Ramos (cell line): Measurements from ENCODE around the gene TGFBR3L.
"Not testable (repeated sequence)": the region's sequence is repeated elsewhere in the genome, so short reads cannot be mapped to it uniquely, and the experiment has no call there.

Experiments used
- in situ Hi-C: fragments of 300-500 bp; cut with MboI; formaldehyde crosslinking; loops from one replicate; pipeline ENCODE4 v1.14.3; 2022; ENCODE audit warnings: low sequenced_read_pairs; ENCODE audit not compliant: unreplicated experiment

The TGFBR3L gene

DNA sequence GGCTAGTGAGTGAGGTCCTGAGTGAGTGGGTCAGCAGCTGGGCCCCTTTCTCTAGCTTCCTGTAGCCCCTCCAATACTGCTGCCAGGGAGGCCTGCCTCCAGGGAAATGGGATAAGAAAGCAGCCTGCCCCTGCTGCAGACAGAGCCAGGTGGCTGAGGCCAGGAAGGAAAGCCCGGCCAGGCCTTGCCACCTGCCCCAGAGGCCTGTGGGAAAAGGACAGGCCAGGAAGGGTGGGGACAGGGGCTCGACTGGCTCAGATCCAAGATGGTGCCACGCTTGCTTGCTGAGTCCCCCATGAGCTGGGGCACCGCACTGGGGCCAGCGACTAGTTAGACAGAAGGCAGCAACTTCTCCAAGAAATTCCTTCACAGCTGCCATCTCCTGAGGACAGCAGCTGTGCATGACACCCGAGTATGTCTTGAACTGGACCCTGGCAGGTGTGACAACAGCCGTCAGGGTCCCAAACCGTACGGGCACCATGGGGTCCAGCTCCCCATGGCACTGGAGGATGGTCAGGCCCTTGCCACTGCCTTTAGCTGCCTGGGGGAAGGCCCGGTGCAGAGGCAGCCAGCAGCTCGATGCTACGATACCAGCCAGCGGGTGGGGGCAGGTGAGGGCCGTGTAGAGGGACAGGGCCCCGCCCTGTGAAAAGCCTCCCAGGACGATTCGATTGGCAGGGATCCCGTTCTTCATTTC is 35.4 kb upstream of the TGFBR3L start:
- in situ Hi-C loops: no loop called here

DNA sequence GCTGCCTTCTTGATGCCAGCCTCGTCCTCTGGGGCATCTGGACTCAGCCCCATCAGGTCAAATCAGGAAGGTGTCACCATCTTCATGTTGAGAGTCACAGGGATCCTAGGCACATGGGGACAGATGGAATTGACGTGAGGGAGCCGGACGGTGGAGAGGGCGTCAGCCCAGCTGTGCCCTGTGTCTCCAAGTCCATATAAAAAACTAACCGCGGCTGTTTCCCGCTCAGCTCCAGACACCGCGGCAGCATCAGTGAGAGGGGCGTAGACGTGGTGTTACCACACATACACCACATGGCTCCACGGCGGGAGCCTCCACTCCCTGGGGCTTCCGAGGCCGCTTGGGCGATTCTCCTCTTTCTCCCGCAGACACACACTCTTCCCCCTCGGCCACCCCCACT is 34.8 kb upstream of the TGFBR3L start:
- in situ Hi-C loops: no loop called here

DNA sequence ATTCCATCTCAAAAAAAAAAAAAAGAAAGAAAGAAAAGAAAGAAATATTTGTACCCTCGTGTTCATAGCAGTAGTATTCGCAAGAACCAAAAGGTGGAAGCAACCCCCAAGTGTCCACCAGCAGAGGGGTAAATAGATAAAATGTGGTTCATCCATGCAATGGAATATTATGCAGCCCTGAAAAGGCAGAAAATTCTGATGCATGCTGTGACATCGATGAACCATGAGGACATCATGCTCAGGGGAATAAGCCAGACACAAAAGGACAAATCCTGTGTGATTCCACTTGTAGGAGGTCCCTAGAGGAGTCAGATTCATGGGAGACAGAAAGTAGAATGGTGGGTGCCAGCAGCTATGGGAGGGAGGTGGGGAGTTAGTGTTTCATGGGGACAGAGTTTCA is 32.7 kb upstream of the TGFBR3L start:
- in situ Hi-C loops: no loop called here

DNA sequence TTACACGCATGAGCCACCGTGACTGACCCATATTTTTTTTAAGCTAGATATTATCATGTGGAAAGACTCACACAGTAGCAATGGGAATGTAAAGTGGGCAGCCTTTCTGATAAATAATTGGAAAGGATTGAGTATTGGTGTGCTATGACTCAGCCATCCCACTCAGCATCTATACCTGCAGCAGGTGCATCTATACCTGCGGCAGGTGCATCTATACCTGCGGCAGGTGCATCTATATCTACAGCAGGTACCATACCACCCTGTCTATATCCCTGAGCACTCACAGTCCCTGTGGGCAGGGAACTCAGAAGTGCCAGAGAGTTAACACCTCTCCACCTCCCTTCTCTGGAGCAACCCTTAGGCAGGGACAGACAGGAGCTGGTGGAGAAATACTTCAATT is 31.5 kb upstream of the TGFBR3L start:
- in situ Hi-C loops: no loop called here

DNA sequence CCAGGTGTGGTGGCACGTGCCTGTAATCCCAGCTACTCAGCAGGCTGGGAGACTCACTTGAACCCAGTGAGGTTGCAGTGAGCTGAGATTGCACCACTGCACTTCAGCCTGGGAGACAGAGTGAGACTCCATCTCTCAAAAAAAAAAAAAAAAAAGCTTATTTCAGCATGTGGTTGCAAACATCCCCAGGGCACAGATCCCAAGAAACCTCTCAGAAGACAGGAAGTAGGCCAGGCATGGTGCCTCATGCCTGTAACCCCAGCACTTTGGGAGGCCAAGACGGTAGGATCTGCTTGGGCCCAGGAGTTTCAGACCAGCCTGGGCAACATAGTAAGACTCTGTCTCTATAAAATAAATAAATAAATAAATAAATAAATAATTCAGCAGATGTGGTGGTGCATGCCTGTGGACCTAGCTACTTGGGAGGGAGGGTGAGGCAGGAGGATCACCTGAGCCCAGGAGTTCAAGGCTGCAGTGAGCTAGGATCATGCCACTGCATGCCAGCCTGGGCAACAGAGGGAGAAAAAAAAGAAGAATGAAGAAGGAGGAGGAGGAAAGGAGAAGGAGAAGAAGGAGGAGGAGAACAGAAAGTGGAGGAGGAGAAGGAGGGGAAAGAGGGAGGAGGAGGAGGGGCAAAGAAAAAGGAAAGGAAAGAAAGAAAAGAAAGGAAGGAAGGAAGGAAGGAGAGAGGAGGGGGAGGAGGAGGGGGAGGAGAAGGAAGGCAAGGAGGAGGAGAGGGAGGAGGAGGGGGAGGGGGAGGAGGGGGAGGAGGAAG is 30.6 kb upstream of the TGFBR3L start:
- in situ Hi-C loops: no loop called here

DNA sequence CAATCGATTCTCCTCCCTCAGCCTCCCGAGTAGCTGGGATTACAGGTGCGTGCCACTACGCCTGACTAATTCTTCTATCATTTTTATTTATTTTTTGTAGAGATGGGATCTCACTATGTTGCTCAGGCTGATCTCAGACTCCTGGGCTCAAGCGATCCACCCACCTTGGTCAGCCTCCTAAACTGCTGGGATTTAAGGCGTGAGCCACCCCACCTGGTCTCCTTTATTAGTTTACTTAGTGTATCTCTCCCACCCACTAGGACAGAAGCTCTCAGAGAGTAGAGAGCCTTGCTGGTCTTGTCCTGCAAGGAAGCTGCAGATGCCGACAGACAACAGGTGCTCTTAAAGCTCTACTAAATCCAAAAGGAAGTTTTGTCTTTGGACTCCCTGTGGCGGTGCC is 28.8 kb upstream of the TGFBR3L start:
- in situ Hi-C loops: no loop called here

DNA sequence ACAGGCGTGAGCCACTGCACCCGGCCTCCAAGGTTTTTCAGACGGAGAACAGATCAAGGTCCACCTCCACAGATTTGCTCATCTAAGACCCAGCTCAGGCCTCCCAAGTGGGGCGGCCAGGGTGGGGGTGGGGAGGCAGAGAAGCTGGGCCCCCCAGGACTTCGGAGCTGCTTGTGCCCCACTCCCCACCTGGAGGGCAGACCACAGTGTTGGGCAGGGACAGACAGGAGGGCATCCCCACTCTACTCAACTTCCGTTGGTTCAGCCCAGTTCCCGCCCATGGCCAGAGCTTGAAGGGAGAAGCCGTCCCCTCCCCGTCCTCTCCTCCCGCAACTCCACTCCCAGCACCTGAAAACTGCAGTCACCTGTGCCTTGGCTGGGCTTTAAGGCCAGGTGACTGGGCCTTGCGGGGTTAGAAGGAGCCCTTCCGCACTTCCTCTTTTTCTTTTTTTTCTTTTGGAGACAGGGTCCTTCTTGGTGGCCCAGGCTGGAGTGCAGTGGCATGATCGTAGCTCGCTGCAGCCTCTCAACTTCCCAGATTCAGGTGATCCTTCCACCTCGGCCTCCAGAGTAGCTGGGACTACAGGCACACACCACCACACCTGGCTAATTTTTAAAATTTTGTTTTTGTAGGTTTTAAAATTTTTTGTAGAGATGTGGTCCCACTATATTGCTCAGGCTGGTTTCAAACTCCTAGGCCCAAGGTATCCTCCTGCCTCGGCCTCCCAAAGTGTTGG is 27.1 kb upstream of the TGFBR3L start:
- in situ Hi-C loops: no loop called here

DNA sequence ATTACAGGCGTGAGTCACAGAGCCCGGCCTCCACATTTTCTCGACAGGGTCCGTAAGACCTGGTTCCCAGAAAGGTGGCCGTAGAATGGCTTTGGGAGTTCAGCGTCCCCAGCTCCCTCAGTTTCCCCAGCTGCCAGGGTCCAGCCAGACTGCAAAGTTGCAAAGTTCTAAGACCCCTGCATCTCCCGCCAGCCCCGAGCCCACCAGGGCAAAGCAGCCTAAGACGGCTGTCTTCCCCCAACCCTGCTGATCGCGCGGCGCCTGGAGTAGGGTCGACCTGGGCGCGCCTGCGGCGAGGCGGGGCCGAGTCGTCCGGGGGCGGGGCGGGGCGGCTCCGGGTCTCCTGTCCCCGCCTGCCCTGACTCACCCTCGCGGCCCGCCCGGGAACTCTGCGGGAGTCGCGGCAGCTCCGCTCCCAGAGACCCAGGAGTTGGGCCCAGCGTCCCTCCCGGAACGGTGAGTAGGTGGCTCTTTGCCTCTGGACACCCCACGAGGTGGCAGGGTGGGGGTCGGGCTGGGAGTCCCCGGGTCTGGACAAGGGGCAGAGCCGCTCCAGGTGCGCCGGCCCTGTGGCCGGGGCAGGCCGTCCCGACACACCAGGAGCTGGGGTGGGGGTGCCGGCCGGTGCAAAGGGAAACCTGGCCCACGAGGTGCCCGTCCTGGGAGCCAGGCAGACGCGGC is 26.3 kb upstream of the TGFBR3L start, which contains the start of gene LRRC8E:
LRRC8E (plus strand) TSS at position 366 of the 681 bp plus-strand sequence. CDS start 7,094 bp downstream, outside the sequence.
- in situ Hi-C loops: no loop called here

DNA sequence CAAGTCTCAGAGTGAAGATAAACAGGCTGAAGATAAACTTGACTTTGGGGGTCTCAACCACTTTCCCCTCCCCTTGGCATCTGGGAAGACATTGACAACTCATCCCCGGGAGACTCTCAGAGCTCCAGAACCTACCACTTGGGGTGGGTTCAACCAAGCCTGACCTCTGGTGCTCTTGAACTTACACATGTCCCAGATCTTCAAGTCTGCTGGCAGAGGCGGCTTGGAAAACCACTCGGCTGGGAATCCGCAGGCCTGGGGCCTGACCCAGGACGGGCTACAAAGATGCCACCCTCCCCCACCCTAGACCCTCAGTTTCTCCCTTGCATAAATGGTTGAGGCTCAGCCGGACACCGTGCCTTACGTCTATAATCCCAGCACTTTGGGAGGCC is 25.8 kb upstream of the TGFBR3L start:
- in situ Hi-C loops: no loop called here

DNA sequence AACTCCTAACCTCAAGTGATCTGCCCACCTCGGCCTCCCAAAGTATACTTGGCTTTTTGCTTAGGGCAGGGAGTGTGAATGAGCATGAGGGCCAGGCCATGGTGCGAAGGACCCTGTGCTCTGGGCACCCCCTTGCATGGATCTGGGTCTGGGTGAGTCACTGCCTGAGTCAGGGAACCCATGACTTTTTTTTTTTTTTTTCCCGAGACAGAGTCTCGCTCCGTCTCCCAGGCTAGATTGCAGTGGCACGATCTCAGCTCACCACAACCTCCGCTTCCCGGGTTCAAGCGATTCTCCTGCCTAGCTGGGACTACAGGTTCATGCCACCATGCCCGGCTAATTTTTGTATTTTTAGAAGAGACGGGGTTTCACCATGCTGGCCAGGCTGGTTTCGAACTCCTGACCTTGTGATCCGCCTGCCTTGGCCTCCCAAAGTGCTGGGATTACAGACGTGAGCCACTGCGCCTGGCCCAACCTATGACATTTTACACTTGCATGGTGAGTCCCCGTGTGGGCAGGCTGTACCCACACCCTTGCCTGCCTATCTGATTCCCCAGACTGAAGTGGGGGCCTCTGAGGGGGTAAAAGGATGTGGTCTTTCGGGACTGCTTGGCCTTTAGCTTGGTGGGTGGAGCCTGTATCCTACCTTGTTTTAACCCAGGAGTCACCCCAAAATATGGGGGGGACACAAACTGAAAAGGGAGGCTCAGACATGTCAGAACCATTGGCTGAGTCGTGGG is 21.1 kb upstream of the TGFBR3L start:
- in situ Hi-C loops: not testable (repeated sequence)

DNA sequence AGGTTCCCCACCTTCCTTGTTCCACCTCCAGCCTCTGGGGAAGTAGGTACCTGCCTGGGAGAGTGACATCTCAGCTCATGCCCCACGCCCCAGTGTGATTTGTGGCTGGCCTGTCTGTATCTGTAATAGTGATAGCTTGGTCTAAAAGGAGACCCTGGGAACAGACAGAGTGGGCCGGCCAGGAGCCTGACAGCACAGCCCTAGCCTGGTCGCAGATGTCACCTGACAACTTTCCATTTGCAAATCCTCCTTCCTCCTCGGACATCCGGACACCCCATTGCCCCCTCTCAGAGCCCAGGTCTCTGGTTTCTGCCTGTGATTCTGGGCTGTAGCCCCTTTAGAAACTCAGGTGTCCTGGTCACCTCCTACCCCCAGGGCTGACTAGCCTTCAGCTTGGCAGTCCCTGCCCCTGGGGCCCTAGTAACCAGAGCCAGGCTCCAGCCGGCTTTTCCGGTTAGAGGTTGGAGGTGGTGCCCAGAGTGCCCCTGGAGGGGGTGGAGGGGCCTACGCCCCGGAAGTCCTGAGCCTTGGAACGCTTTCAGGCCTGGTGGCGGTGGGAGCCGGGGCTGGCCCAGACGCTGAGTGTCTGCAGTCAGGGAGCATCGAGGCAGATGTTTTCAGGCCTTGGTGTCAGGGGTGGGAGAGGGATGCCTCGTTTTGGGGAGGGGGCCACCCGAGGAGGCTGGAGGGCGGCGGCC is 19.9 kb upstream of the TGFBR3L start:
- in situ Hi-C loops: no loop called here

DNA sequence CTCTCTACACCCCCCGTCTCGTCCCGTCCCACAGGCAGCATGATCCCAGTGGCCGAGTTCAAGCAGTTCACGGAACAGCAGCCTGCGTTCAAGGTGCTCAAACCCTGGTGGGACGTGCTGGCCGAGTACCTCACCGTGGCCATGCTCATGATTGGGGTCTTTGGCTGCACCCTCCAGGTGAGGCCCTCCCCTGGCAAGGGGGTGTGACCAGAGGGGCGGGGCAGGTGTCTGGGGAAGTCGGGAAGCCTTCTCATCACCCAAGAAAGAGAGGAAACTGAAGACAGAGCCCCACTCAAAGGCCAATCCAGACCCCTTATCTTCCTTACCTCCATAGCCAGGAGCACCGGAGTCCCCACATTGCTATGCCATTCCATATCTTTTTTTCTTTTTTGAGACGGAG is 19.1 kb upstream of the TGFBR3L start:
- in situ Hi-C loops: no loop called here

DNA sequence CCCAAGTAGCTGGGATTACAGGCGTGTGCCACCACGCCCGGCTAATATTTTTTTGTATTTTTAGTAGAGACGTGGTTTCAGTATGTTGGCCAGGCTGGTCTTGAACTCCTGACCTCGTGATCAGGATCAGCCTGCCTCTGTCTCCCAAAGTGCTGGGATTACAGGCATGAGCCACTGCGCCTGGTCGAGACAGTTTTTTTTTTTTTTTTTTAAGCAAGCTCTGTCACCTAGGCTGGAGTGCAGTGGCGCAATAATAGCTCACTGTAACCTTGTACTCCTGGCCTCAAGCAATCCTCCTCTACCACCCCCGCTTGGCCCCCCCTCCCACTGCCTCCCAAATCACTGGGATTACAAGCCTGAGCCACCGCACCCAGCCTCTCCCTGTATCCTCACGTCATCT is 17.3 kb upstream of the TGFBR3L start:
- in situ Hi-C loops: no loop called here

DNA sequence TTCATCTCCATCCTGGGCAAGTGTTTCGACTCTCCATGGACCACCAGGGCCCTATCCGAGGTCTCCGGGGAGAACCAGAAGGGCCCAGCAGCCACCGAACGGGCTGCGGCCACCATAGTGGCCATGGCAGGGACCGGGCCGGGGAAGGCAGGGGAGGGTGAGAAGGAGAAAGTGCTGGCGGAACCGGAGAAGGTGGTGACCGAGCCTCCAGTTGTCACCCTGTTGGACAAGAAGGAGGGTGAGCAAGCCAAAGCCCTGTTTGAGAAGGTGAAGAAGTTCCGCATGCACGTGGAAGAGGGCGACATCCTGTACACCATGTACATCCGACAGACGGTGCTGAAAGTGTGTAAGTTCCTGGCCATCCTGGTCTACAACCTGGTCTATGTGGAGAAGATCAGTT is 15.7 kb upstream of the TGFBR3L start:
- in situ Hi-C loops: no loop called here

DNA sequence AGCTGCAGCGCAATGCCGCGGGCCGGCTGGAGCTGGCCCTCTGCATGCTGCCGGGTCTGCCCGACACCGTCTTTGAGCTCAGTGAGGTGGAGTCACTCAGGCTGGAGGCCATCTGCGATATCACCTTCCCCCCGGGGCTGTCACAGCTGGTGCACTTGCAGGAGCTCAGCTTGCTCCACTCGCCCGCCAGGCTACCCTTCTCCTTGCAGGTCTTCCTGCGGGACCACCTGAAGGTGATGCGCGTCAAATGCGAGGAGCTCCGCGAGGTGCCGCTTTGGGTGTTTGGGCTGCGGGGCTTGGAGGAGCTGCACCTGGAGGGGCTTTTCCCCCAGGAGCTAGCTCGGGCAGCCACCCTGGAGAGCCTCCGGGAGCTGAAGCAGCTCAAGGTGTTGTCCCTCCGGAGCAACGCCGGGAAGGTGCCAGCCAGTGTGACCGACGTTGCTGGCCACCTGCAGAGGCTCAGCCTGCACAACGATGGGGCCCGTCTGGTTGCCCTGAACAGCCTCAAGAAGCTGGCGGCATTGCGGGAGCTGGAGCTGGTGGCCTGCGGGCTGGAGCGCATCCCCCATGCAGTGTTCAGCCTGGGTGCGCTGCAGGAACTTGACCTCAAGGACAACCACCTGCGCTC is 14.8 kb upstream of the TGFBR3L start:
- in situ Hi-C loops: no loop called here

DNA sequence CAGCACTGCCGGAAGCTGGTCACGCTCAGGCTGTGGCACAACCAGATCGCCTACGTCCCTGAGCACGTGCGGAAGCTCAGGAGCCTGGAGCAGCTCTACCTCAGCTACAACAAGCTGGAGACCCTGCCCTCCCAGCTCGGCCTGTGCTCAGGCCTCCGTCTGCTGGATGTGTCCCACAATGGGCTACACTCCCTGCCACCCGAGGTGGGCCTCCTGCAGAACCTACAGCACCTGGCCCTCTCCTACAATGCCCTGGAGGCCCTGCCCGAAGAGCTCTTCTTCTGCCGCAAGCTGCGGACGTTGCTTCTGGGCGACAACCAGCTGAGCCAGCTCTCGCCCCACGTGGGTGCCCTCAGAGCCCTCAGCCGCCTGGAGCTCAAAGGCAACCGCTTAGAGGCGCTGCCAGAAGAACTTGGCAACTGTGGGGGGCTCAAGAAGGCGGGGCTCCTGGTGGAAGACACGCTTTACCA is 14.2 kb upstream of the TGFBR3L start:
- in situ Hi-C loops: no loop called here

DNA sequence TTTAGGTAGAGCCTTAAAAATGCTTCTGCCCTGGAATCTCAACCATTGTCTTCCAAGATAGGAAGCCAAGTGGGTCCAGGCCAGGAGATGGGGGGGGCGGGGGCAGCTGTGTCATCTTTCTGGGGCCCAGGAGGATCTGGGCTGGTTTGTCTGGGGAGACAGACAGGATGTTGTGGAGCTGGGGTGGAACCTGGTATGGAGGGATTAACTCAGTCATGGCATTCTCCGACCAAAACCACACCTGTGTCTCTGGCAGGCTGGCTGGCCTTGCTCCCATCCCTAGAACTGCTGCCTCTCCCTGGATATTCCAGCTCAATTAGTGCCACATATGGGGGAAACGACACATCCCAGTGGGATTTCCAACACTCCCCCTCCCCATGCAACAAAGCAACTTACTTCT is 13.7 kb upstream of the TGFBR3L start:
- in situ Hi-C loops: no loop called here

DNA sequence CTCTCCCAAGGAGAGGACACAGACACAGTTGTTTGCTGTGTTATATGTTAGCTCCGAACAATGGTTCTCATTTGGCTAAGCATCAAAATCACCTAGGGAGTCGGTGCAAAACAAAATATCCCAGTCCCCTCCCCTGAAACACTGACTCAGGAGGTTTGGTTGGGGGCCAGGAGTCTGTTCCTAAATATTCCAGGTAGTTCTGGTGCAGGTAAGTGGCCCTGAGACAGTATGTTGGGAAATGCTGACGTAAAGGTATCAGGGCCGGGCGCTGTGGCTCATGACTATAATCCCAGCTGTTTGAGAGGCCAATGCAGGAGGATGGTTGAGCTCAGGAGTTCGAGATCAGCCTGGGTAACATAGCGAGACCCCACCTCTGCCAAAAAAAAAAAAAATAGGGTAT is 13.3 kb upstream of the TGFBR3L start:
- in situ Hi-C loops: no loop called here

DNA sequence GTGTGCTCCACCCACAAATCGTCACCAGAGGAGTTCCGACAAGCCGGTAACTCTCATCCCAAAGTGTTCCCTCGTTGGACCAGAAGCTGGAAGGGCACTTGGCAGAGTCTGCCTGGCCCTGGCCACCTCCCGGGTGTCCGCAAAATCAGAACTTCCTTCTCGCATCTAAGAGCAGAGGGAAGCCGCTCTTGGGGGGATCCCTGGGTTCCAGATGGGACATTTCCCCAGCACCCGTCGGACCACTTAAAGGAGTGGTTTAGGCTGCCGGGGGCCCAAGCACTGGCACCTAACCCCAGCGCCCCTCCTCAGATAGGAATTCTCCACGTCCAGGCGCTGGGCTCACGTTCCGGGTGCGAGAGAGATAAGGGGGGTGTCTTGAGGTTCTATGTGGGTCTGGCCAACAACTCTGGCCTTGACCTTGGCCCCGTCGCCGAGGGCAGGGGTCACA is 11.8 kb upstream of the TGFBR3L start:
- in situ Hi-C loops: no loop called here
